H1 (cell line): Measurements from ENCODE around the gene SAE1. TPM values are rescaled to one million over a fixed set of nuclear protein-coding genes. Genes with fewer than 3 reads are reported as not detected.

ENCODE experiments used
- CTCF ChIA-PET: fragments of 300-600 bp; sonication (Branson Sonifier 250); formaldehyde crosslinking; loops from one replicate; lab custom pipeline; 2021; ENCODE audit not compliant: partially characterized antibody; lab: Charles Lee
- POLR2A ChIA-PET: fragments of 300-600 bp; sonication (Branson Sonifier 250); formaldehyde crosslinking; loops from one replicate; lab custom pipeline; 2021; ENCODE audit warnings: inconsistent platforms; ENCODE audit not compliant: partially characterized antibody; lab: Charles Lee
- DNase-seq, 2 experiments: peaks; one replicate each; pipeline versions ENCODE4 v3.0.0 to v3.0.0-alpha.2; 2010 to 2022; ENCODE audit warnings: low spot score in 2 of 2, low read depth in 1 of 2, mixed read lengths in 1 of 2
- FAIRE-seq: peaks from 2 replicates; lab custom pipeline; 2011; peaks lifted over from hg19 to GRCh38; lab: Jason Lieb, UNC
- H2AFZ ChIP-seq: 2 replicates; pipeline ENCODE4 v1.8.1; 2012; ENCODE audit warnings: low read length, inconsistent platforms
- H2AK5ac ChIP-seq: 2 replicates; pipeline ENCODE4 v1.6.1; 2013; ENCODE audit warnings: low read depth, low read length
- H2BK120ac ChIP-seq: replicated peaks from 2 replicates; pipeline ENCODE3; 2013; ENCODE audit warnings: low read depth, low read length, inconsistent platforms
- H2BK12ac ChIP-seq: 2 replicates; pipeline ENCODE4 v1.6.1; 2013; ENCODE audit warnings: low read depth, low read length
- H2BK15ac ChIP-seq: 2 replicates; pipeline ENCODE4 v1.6.1; 2013; ENCODE audit warnings: low read length
- H2BK20ac ChIP-seq: 2 replicates; pipeline ENCODE4 v1.6.1; 2013; ENCODE audit warnings: low read length
- H2BK5ac ChIP-seq: 2 replicates; pipeline ENCODE4 v1.6.1; 2013; ENCODE audit warnings: low read depth, low read length
- H3K14ac ChIP-seq: 2 replicates; pipeline ENCODE4 v1.6.1; 2013; ENCODE audit warnings: inconsistent platforms; ENCODE audit not compliant: insufficient read length
- H3K18ac ChIP-seq: 2 replicates; pipeline ENCODE4 v1.6.1; 2013; ENCODE audit warnings: low read length; ENCODE audit errors: extremely low read depth
- H3K23ac ChIP-seq: 2 replicates; pipeline ENCODE4 v1.6.1; 2013; ENCODE audit warnings: inconsistent platforms; ENCODE audit not compliant: insufficient read length
- H3K23me2 ChIP-seq: 2 replicates; pipeline ENCODE4 v1.6.1; 2013; ENCODE audit warnings: low read depth, low read length
- H3K27ac ChIP-seq: 2 replicates; pipeline ENCODE4 v1.6.1; 2011; ENCODE audit warnings: low read depth, low read length, inconsistent platforms
- H3K27me3 ChIP-seq, 4 experiments: replicated peaks in 1 of 4; 1 replicate in 1 of 4; 2 replicates in 3 of 4; pipeline versions ENCODE4 v1.6.1 to v1.8.1; 2011 to 2013; ENCODE audit warnings: low read length in 3 of 4, mild to moderate bottlenecking in 3 of 4, inconsistent platforms in 2 of 4, mixed read lengths in 2 of 4, moderate library complexity in 1 of 4; ENCODE audit not compliant: control insufficient read depth in 3 of 4, insufficient read depth in 3 of 4; ENCODE audit errors: extremely low read depth in 1 of 4
- H3K36me3 ChIP-seq, 4 experiments: 2 replicates each; pipeline versions ENCODE4 v1.6.1 to v1.8.1; 2011 to 2013; ENCODE audit warnings: mild to moderate bottlenecking in 4 of 4, low read length in 3 of 4, moderate library complexity in 2 of 4, control low read depth in 1 of 4, inconsistent platforms in 1 of 4; ENCODE audit not compliant: insufficient read depth in 4 of 4, control insufficient read depth in 2 of 4
- H3K4ac ChIP-seq: replicated peaks from 2 replicates; pipeline ENCODE3; 2013; ENCODE audit warnings: low read length, low read depth, mixed read lengths, inconsistent platforms; ENCODE audit not compliant: insufficient read length
- H3K4me1 ChIP-seq, 4 experiments: replicated peaks in 1 of 4; 1 replicate in 1 of 4; 2 replicates in 3 of 4; pipeline versions ENCODE4 v1.6.1 to v1.8.1; 2011 to 2013; ENCODE audit warnings: low read length in 3 of 4, inconsistent platforms in 2 of 4, mixed read lengths in 1 of 4; ENCODE audit not compliant: insufficient read depth in 4 of 4, control insufficient read depth in 3 of 4
- H3K4me2 ChIP-seq, 2 experiments: 2 replicates each; pipeline versions ENCODE4 v1.6.1 to v1.8.1; 2011 to 2013; ENCODE audit warnings: low read depth in 2 of 2, low read length in 2 of 2, control low read depth in 1 of 2, inconsistent platforms in 1 of 2, mild to moderate bottlenecking in 1 of 2; ENCODE audit not compliant: insufficient read depth in 1 of 2
- H3K4me3 ChIP-seq, 4 experiments: fragments of 200-600, 300-600 bp in 1 of 4; sonication (generic), shearing (Covaris generic), sonication (Bioruptor Twin) in 1 of 4; 2 replicates each; pipeline versions ENCODE4 v1.5.1 to v1.8.1; 2011 to 2016; ENCODE audit warnings: low read length in 4 of 4, low read depth in 3 of 4, control low read depth in 2 of 4, inconsistent platforms in 2 of 4, mild to moderate bottlenecking in 2 of 4, mixed read lengths in 1 of 4, moderate library complexity in 1 of 4; ENCODE audit not compliant: insufficient read depth in 2 of 4; ENCODE audit errors: extremely low read depth in 1 of 4
- H3K56ac ChIP-seq: replicated peaks from 2 replicates; pipeline ENCODE3; 2013; ENCODE audit warnings: low read depth, mild to moderate bottlenecking, mixed read lengths, low read length, inconsistent platforms; ENCODE audit not compliant: insufficient read length
- H3K79me1 ChIP-seq: 2 replicates; pipeline ENCODE4 v1.6.1; 2013; ENCODE audit warnings: low read depth, low read length, control low read depth
- H3K79me2 ChIP-seq, 2 experiments: 2 replicates each; pipeline versions ENCODE4 v1.6.1 to v1.8.1; 2012 to 2013; ENCODE audit warnings: low read length in 2 of 2, mild to moderate bottlenecking in 2 of 2, inconsistent platforms in 1 of 2; ENCODE audit not compliant: insufficient read depth in 2 of 2, control insufficient read depth in 1 of 2
- H3K9ac ChIP-seq, 4 experiments: replicated peaks in 1 of 4; 1 replicate in 1 of 4; 2 replicates in 3 of 4; pipeline versions ENCODE4 v1.6.1 to v1.8.1; 2011 to 2013; ENCODE audit warnings: low read depth in 3 of 4, low read length in 3 of 4, control low read depth in 2 of 4, mild to moderate bottlenecking in 2 of 4, moderate library complexity in 2 of 4, inconsistent platforms in 1 of 4; ENCODE audit errors: extremely low read depth in 1 of 4
- H3K9me3 ChIP-seq, 2 experiments: 2 replicates each; pipeline versions ENCODE4 v1.6.1 to v1.8.1; 2012 to 2013; ENCODE audit warnings: mild to moderate bottlenecking in 2 of 2, moderate library complexity in 2 of 2, control low read depth in 1 of 2, inconsistent platforms in 1 of 2, low read depth in 1 of 2, low read length in 1 of 2, mixed read lengths in 1 of 2; ENCODE audit not compliant: insufficient read depth in 2 of 2
- H4K20me1 ChIP-seq, 2 experiments: replicated peaks in 1 of 2; 2 replicates each; pipeline versions ENCODE3 to v1.8.1; 2011 to 2013; ENCODE audit warnings: inconsistent platforms in 2 of 2, low read length in 2 of 2, mild to moderate bottlenecking in 1 of 2; ENCODE audit not compliant: insufficient read depth in 2 of 2, control insufficient read depth in 1 of 2
- H4K5ac ChIP-seq: 2 replicates; pipeline ENCODE4 v1.6.1; 2013; ENCODE audit warnings: low read length, low read depth, mixed read lengths, inconsistent platforms; ENCODE audit not compliant: insufficient read length
- H4K8ac ChIP-seq: 2 replicates; pipeline ENCODE4 v1.8.0; 2013; ENCODE audit warnings: mild to moderate bottlenecking, moderate library complexity, low read length, inconsistent platforms; ENCODE audit not compliant: insufficient read depth; ENCODE audit errors: extremely low read depth
- H4K91ac ChIP-seq: replicated peaks from 2 replicates; pipeline ENCODE3; 2013; ENCODE audit warnings: low read length, mixed read lengths, inconsistent platforms; ENCODE audit not compliant: insufficient read length
- CBX5 ChIP-seq: fragments of 300-800, 300-1000 bp; sonication (generic); IDR thresholded peaks from 2 replicates; pipeline ENCODE4 v1.7.1; 2016; ENCODE audit warnings: antibody characterized with exemption, low read length, low read depth
- CEBPB ChIP-seq: IDR thresholded peaks from 2 replicates; pipeline ENCODE4 v1.6.1; 2012; ENCODE audit warnings: low read depth, low read length
- CTBP2 ChIP-seq: IDR thresholded peaks from 2 replicates; pipeline ENCODE4 v1.7.0; 2011; ENCODE audit warnings: borderline replicate concordance, mild to moderate bottlenecking, moderate library complexity, mixed read lengths, low read length; ENCODE audit not compliant: insufficient read depth, insufficient read length
- EZH2 ChIP-seq: fragments of 200-600 bp; sonication (generic); IDR thresholded peaks from 2 replicates; pipeline ENCODE4 v1.7.1; 2012; ENCODE audit warnings: low read depth, mild to moderate bottlenecking, moderate library complexity, low read length, inconsistent platforms; ENCODE audit not compliant: severe bottlenecking
- KDM5A ChIP-seq: fragments of 200-600 bp; IDR thresholded peaks from 2 replicates; pipeline ENCODE4 v1.7.1; 2012; ENCODE audit warnings: mild to moderate bottlenecking, low read length, inconsistent platforms, mixed read lengths
- POLR2A ChIP-seq, 2 experiments: IDR thresholded peaks; 1 replicate in 1 of 2; 2 replicates in 1 of 2; pipeline ENCODE4 v1.6.1; 2011; ENCODE audit warnings: low read depth in 2 of 2, low read length in 2 of 2, mild to moderate bottlenecking in 2 of 2; ENCODE audit errors: control extremely low read depth in 1 of 2
- RAD21 ChIP-seq, 2 experiments: IDR thresholded peaks in 1 of 2; conservative IDR thresholded peaks in 1 of 2; 2 replicates each; pipeline ENCODE4 v1.6.1; 2011; ENCODE audit warnings: low read depth in 2 of 2, low read length in 2 of 2, improper control_type of control experiment in 1 of 2, inconsistent platforms in 1 of 2, mild to moderate bottlenecking in 1 of 2, moderate library complexity in 1 of 2
- RBBP5 ChIP-seq: IDR thresholded peaks from 2 replicates; pipeline ENCODE4 v1.7.1; 2012; ENCODE audit warnings: low read depth, mild to moderate bottlenecking, inconsistent platforms, low read length, moderate library complexity, borderline replicate concordance
- SIN3A ChIP-seq, 2 experiments: IDR thresholded peaks in 1 of 2; conservative IDR thresholded peaks in 1 of 2; 2 replicates each; pipeline ENCODE4 v1.6.1; 2011 to 2012; ENCODE audit warnings: low read length in 2 of 2, improper control_type of control experiment in 1 of 2, low read depth in 1 of 2, mild to moderate bottlenecking in 1 of 2
- TBP ChIP-seq: IDR thresholded peaks from 2 replicates; pipeline ENCODE4 v1.6.1; 2011; ENCODE audit warnings: low read depth, low read length, improper control_type of control experiment
- WGBS, 2 experiments: shearing (Covaris generic) in 1 of 2; methylation state at CpG; one replicate each; pipeline versions ENCODE4 v1.1.6 to v1.1.7; 2013 to 2015; ENCODE audit warnings: low lambda C conversion rate in 2 of 2, mixed read lengths in 2 of 2, inconsistent platforms in 1 of 2, low coverage in 1 of 2, missing lambda C conversion rate in 1 of 2; ENCODE audit not compliant: insufficient replicate concordance in 2 of 2, insufficient coverage in 1 of 2, insufficient read length in 1 of 2; ENCODE audit errors: extremely low coverage in 1 of 2, missing lambda C conversion rate in 1 of 2; 5-methylcytosine and 5-hydroxymethylcytosine counted together
- polyA plus RNA-seq, 7 experiments: library from polyadenylated mRNA; depleted of rRNA in 3 of 7; stranded (reverse) in 5 of 7; unstranded in 2 of 7; fragments of >200 nt in 5 of 7; fragments of 200-250 nt in 2 of 7; gene quantifications; 1 replicate in 5 of 7; 2 replicates in 1 of 7; 4 replicates in 1 of 7; pipeline versions ENCODE4 v1.2.1 to v1.2.3, GENCODE V29; 2011 to 2013; ENCODE audit warnings: missing spikeins in 2 of 7, mixed read lengths in 2 of 7
- total RNA-seq: library from RNA; stranded (reverse); fragmentation: NEBNext Ultra II Directional; extraction: Animal tissue kit (Norgen Biotek cat#: 25700); gene quantifications from 2 replicates; pipeline ENCODE4 v1.2.1, GENCODE V29; 2021
- TF ChIP-seq, protein P1 (sequence below): IDR thresholded peaks from 2 replicates; pipeline ENCODE4 v1.6.1; 2012; ENCODE audit warnings: low read length, inconsistent platforms

The SAE1 gene
- total and polyA plus RNA-seq, 2 of the 8 experiments (the other 6 are each of a cell fraction or from before 2014, with no cell fraction given) = 213 to 268 TPM

GRCh38 chr19:47135156-47135555 lies 4.5 kb downstream of the SAE1 start:
- no peaks in the 10 kb centered on the region for H3K9me3 ChIP-seq
- no peak overlapping the region for H4K91ac ChIP-seq
- H2BK12ac ChIP-seq = no peak overlapping the region
- no peak overlapping the region for H3K4ac ChIP-seq
- peaks cover 34 to 35% of the 10 kb centered on the region in 2 experiments for H4K20me1 ChIP-seq
- H3K18ac ChIP-seq = no peak overlapping the region
- H2BK20ac ChIP-seq = no peak overlapping the region
- no peak overlapping the region for H3K9ac ChIP-seq
- DNase-seq (no peak), FAIRE-seq (no peak)
- no peak overlapping the region for H3K56ac ChIP-seq
- 96% methylated on average over 3 of the region's 3 CpGs; no CpG with 5 or more reads in 1 of the 2 experiments for WGBS, 2 experiments
- H2AK5ac ChIP-seq = no peak overlapping the region
- no peaks in the 10 kb centered on the region; the same call in none of the 2 replicates for H3K79me1 ChIP-seq
- POLR2A ChIA-PET = interaction anchor here (1.0 to 13.9 kb wide), 8 partner anchors 8 to 76 kb away, joined by 3 to 98 read pairs (median 7); partner anchors contain the start of gene ZC3H4
- H3K4me1 ChIP-seq = peaks cover 0 to 8% (median 7%) of the 10 kb centered on the region in 4 experiments; a peak in 5 of 7 replicates
- no peak overlapping the region for H3K27ac ChIP-seq
- H2BK5ac ChIP-seq = no peak overlapping the region
- no peak overlapping the region for H4K5ac ChIP-seq
- H2BK120ac ChIP-seq = no peak overlapping the region
- H2AFZ ChIP-seq = no peak overlapping the region
- no peak overlapping the region for H4K8ac ChIP-seq
- no peak overlapping the region for H3K4me3 ChIP-seq
- no peak overlapping the region; a peak in 1 of 4 replicates for H3K4me2 ChIP-seq
- H3K79me2 ChIP-seq = peaks cover 70 to 94% of the 10 kb centered on the region in 2 experiments
- H3K36me3 ChIP-seq = peaks cover 0 to 28% (median 1%) of the 10 kb centered on the region in 4 experiments; a peak in 4 of 8 replicates
- CTCF ChIA-PET = interaction anchor here (0.6 to 1.8 kb wide), 3 partner anchors 12 to 449 kb away, joined by 3 to 7 read pairs (median 4); no protein-coding TSS in a partner anchor
- H2BK15ac ChIP-seq = no peak overlapping the region
- no peak overlapping the region for H3K23ac ChIP-seq
- peaks cover 5% of the 10 kb centered on the region; the same call in 1 of the 2 replicates for H3K23me2 ChIP-seq
- H3K27me3 ChIP-seq = no peaks in the 10 kb centered on the region
- no peak overlapping the region for H3K14ac ChIP-seq
- TF ChIP-seq CBX5 (no peak), RAD21 (IDR thresholded peaks at IDR 0.05 in 1 of 2, conservative IDR thresholded peaks at IDR 0.05 in 1 of 2; ENCODE audit: low read depth in 2 of 2, low read length in 2 of 2) (no peak), CTBP2 (no peak), POLR2A (IDR thresholded peaks at IDR 0.05; ENCODE audit: control extremely low read depth in 1 of 2, low read depth in 2 of 2, low read length in 2 of 2) (no peak), CEBPB (no peak), TBP (no peak), EZH2 (no peak), SIN3A (conservative IDR thresholded peaks at IDR 0.05 in 1 of 2, IDR thresholded peaks at IDR 0.05 in 1 of 2; ENCODE audit: low read depth in 1 of 2, low read length in 2 of 2) (no peak), KDM5A (no peak), RBBP5 (no peak)
- TF ChIP-seq, protein P1, sequence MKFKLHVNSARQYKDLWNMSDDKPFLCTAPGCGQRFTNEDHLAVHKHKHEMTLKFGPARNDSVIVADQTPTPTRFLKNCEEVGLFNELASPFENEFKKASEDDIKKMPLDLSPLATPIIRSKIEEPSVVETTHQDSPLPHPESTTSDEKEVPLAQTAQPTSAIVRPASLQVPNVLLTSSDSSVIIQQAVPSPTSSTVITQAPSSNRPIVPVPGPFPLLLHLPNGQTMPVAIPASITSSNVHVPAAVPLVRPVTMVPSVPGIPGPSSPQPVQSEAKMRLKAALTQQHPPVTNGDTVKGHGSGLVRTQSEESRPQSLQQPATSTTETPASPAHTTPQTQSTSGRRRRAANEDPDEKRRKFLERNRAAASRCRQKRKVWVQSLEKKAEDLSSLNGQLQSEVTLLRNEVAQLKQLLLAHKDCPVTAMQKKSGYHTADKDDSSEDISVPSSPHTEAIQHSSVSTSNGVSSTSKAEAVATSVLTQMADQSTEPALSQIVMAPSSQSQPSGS = no peak
